HCT116 (cell line): ENCODE data around the gene NPLOC4.

Experiments used
- CEBPB ChIP-seq: IDR thresholded peaks from 2 replicates; pipeline ENCODE4 v1.6.1; 2012; ENCODE audit warnings: low read depth
- JUND ChIP-seq: IDR thresholded peaks from 2 replicates; pipeline ENCODE4 v1.6.1; 2012
- POLR2A ChIP-seq: IDR thresholded peaks from 2 replicates; pipeline ENCODE4 v1.7.0; 2011; ENCODE audit warnings: borderline replicate concordance; ENCODE audit not compliant: insufficient read depth, insufficient read length; ENCODE audit errors: extremely low read depth
- POLR2AphosphoS5 ChIP-seq: IDR thresholded peaks from 2 replicates; pipeline ENCODE4 v1.6.1; 2011; ENCODE audit warnings: mild to moderate bottlenecking, low read depth, low read length, moderate library complexity
- ZNF274 ChIP-seq: fragments of 200-500 bp; sonication (Bioruptor generic); IDR thresholded peaks from 2 replicates; pipeline ENCODE4 v1.6.1; 2014; ENCODE audit warnings: mild to moderate bottlenecking, low read depth, low read length, inconsistent platforms
- TF ChIP-seq, protein P1 (sequence below): IDR thresholded peaks from 2 replicates; pipeline ENCODE4 v1.6.1; 2012
- TF ChIP-seq, protein P2 (sequence below): IDR thresholded peaks from 2 replicates; pipeline ENCODE4 v1.6.1; 2012; ENCODE audit warnings: low read depth
- TF ChIP-seq, protein P3 (sequence below), 3 experiments: fragments of 200-600 bp in 1 of 3; sonication (generic) in 1 of 3; IDR thresholded peaks in 2 of 3; conservative IDR thresholded peaks in 1 of 3; 2 replicates each; pipeline ENCODE4 v1.5.1; 2012 to 2017; ENCODE audit warnings: low read depth in 2 of 3, low read length in 2 of 3, antibody characterized with exemption in 1 of 3, borderline replicate concordance in 1 of 3, control low read depth in 1 of 3, mild to moderate bottlenecking in 1 of 3, mixed read lengths in 1 of 3, mixed run types in 1 of 3, moderate library complexity in 1 of 3; ENCODE audit not compliant: insufficient read depth in 1 of 3

DNA sequence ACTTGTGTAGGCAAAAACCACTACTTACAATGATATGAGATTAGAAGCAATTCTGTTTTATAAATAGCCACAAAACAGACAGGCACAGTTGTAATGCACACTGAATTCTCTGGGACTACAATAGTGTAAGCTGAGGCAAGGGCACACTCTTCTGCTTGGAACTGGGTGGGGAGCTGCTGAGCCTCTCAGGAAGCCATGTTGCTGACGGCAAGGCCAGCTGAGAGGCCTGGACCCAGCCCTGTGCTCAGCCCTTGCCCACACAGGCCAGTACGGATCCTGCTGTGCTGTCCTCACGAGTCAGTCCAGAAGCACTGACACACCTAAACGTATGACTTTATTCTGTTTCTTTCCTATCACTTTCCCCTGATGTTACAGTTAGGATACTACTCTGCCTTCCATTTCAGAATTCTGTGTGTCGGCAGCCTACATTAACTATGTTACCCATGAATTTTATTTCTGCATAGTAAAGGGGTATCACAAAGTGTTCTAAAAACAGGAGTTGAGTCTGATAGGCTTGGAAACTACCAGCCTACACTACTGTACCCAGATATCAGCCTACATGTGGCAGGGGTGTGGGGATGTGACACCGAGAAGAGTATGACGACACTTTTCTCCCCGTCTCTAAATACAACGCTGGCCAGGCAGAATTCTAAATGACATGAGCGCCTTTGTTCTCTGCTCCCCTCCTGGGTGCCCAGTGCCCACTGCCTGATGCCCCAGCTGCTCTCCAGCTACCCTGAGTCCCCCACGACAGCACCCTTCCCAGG, 43.6 kb downstream of the NPLOC4 start:
- TF ChIP-seq, protein P1, sequence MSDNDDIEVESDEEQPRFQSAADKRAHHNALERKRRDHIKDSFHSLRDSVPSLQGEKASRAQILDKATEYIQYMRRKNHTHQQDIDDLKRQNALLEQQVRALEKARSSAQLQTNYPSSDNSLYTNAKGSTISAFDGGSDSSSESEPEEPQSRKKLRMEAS = no peak
- TF ChIP-seq POLR2AphosphoS5 (no peak), POLR2A (no peak), CEBPB (no peak), JUND (no peak), ZNF274 (no peak)
- TF ChIP-seq, protein P2, sequence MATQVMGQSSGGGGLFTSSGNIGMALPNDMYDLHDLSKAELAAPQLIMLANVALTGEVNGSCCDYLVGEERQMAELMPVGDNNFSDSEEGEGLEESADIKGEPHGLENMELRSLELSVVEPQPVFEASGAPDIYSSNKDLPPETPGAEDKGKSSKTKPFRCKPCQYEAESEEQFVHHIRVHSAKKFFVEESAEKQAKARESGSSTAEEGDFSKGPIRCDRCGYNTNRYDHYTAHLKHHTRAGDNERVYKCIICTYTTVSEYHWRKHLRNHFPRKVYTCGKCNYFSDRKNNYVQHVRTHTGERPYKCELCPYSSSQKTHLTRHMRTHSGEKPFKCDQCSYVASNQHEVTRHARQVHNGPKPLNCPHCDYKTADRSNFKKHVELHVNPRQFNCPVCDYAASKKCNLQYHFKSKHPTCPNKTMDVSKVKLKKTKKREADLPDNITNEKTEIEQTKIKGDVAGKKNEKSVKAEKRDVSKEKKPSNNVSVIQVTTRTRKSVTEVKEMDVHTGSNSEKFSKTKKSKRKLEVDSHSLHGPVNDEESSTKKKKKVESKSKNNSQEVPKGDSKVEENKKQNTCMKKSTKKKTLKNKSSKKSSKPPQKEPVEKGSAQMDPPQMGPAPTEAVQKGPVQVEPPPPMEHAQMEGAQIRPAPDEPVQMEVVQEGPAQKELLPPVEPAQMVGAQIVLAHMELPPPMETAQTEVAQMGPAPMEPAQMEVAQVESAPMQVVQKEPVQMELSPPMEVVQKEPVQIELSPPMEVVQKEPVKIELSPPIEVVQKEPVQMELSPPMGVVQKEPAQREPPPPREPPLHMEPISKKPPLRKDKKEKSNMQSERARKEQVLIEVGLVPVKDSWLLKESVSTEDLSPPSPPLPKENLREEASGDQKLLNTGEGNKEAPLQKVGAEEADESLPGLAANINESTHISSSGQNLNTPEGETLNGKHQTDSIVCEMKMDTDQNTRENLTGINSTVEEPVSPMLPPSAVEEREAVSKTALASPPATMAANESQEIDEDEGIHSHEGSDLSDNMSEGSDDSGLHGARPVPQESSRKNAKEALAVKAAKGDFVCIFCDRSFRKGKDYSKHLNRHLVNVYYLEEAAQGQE = no peak
- TF ChIP-seq, protein P3, sequence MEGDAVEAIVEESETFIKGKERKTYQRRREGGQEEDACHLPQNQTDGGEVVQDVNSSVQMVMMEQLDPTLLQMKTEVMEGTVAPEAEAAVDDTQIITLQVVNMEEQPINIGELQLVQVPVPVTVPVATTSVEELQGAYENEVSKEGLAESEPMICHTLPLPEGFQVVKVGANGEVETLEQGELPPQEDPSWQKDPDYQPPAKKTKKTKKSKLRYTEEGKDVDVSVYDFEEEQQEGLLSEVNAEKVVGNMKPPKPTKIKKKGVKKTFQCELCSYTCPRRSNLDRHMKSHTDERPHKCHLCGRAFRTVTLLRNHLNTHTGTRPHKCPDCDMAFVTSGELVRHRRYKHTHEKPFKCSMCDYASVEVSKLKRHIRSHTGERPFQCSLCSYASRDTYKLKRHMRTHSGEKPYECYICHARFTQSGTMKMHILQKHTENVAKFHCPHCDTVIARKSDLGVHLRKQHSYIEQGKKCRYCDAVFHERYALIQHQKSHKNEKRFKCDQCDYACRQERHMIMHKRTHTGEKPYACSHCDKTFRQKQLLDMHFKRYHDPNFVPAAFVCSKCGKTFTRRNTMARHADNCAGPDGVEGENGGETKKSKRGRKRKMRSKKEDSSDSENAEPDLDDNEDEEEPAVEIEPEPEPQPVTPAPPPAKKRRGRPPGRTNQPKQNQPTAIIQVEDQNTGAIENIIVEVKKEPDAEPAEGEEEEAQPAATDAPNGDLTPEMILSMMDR (IDR thresholded peaks at IDR 0.05 in 2 of 3, conservative IDR thresholded peaks at IDR 0.05 in 1 of 3; ENCODE audit: borderline replicate concordance in 1 of 3, insufficient read depth in 1 of 3, low read depth in 2 of 3, low read length in 2 of 3) = no peak
